HG03064 (cell line): ENCODE measurements around the gene RAB6B.
A peak's percentile ranks its signal among the peaks of the same experiment; 100 is the strongest.

Experiments
- ATAC-seq: cut with Tn5 transposase; IDR thresholded peaks from one replicate; pipeline ENCODE4 v1.9.1; 2021; ENCODE audit warnings: low read depth; ENCODE audit not compliant: unreplicated experiment

The RAB6B gene

DNA sequence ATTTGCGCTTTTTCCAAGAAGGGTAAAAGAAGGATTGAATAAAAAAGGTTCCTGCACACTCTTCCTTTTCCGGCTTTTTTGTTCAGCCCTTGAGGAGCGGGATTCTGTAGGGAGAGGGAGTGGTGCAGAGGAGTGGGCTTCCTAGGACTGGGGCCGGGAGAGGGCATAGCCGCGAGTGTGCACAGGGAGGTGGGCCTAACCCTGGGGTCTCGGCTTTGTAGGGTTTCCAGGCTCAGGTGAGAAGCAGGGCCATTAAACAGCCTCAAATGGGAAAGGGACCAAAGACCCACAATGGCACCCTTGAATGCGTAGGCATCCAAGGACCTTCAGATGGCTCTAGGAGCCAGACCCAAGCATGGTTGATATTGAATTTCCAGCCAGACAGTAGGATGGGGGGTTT is 35.4 kb upstream of the RAB6B start:
- no peak for ATAC-seq

DNA sequence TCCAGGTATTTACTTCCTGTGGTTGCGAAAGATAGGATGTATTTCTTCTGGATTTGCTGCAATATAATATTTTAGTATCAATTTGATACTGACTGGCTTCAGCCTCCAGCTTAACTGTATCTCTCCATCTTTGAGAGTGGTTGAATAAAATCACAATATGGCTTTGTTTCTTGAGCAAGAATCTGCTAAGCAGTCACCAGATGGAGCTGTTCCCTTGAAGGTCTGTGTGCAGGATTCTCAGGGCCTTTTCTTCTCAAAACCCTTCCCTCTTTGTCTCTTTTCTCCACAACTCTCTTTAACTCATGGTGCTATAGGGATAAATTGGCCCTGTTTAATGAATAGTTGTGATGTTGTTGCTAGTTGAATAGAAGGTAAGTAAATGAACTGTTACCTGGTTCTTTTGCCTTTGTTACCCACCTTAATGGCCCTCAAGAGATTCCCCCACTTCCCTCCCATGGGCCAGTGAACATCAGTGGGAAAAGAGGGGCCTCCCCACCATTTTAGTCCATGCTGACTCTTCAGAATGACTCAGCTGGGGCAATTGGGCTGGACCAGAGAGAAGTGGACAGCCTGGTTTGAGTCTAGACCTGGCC is 34.8 kb upstream of the RAB6B start:
- no peak for ATAC-seq

DNA sequence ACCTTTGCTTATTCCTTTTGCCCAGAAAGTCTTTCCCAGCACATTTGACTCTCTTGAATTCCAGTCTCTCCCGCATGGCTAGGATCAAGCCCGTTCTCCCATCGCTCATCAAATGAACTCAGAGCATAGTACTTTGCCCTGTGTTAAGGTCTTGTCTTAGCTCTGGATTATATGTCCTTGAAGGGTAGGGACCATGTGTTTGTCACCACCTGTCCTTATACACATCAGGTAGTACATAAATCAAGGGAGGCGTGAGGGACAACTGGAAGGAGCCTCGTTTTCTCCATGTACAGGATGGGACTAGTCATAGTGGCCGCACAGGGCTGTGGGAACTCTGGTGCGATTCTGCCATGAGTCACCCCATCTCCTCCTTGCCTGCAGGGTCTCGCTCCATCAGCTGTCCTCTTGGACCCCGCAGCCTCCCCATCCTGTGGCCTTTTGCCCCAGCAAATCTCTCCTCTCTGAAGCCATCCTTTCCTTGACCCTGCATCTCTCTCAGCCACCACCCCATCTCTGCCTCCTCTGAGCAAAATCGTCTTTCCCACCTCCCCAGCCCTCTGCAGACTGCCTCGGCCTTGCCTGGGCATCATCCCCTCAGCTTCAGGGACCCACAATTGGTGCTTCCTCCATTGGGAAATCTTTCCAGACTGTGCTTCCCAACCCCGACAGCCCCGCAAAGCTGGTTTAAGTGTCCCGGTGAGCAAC is 33.4 kb upstream of the RAB6B start:
- no peak for ATAC-seq

DNA sequence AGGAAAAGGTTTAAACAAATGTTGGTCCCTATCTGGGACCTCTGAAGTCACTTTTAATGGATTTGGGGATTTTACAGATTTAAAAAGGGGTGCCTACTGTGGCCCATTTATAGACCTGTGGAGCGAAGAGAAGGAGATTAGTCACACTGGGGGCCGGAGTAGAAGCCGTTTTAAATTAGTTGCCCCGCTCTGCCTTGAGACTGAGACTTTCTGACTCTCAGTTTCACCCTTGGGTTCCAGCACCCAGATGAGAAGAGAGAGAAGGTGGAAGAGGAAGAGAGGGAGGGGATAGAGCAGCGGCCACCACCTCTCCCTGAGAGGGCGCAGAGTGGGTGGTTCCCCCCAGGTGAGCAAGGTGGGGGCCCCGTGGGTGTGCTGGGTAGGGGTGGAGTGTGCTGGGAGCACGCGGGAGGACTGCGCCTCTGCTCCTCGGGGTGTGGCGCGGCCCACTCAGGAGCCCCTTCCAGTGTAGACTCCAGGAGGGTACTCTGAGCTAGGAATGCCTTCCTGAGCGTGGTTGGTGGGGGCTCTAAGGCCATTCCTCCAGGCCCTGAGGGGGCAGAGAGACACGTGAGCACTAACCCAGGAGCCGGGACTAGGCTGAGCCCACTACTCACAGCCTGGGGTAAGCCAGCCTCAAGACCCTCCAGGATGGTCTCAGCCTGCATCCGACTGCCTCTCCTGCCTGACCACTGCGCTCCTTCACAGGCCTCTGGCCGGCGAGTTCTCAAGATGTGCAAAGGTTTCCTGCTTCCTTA is 32.6 kb upstream of the RAB6B start:
- no peak for ATAC-seq

GRCh38 chr3:133927540-133928066 is 31.9 kb upstream of the RAB6B start:
- ATAC-seq, result peak; percentile 50

DNA sequence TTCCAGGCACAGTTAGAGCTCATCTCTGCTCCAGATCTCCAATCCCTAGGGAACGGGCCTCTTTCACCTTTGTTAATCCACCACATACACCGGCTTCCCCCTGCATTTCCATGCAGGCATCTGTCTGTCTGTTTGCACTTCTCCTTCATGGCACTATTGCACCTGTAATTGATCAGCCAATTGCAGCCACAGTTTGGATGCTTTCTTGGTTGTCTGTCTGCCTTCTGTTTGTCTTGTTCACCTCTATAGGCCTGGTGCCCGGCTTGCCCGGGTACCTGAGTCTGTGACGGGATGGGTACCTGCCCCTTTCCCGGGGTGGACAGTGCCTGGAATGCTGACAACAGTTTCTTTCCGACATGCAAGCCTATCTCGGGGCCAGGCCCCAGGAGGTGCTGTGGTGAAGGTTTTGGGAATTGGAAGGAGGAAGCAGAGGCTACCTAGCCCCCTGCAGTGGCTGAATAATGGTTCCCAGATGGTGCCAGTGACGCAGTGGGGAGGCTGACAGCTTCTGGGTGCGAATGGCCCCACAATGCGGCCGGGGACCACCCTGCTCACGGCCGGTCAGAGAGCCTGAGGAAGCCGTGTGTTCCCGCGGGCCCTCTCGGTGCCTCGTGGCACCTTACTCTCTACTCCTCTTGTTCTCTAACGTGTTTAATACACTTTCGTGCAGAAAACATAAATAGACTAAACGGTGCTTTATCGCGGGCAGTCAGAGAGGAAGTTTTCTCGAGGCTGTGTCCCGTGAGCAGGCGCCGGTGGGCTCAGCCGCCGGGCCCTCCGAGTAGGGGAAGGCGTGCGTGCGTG is 31.3 kb upstream of the RAB6B start:
- ATAC-seq, result peak; percentile 23

GRCh38 chr3:133925960-133926735 is 30.5 kb upstream of the RAB6B start:
- ATAC-seq, result no peak

DNA sequence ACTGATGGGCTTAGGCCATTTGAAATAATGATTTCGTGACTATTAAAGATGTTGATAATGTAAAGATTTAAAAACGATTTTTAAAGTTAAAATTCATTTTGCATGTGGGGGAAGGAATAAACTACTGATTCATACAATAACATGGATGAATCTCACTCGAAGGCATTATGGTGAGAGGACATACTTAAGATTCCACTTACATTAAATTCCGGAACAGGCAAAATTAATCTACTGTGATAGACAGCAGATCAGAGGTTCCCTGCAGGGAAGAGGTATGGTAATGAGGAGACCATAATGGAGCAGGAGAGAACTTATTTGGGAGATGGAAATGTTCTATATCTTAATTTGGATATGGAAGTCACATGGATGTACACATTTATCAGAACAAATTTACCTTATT is 28.4 kb upstream of the RAB6B start:
- ATAC-seq, result no peak

DNA sequence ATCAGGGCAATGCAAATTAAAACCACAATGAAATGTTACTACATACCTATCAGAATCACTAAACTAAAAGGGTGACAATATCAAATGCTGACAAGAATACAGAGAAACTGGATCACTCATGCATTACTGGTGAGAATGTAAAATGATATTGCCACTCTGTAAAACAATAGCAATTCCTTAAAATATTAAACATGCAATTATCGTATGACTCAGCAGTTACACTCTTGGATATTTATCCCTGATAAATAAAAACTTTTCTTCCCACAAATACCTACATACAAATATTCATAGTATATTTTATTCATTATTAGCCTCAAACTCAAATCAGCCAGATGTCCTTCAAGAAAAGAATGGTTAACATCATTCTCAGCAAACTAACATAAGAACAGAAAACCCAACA is 25.9 kb upstream of the RAB6B start:
- ATAC-seq, result no peak

DNA sequence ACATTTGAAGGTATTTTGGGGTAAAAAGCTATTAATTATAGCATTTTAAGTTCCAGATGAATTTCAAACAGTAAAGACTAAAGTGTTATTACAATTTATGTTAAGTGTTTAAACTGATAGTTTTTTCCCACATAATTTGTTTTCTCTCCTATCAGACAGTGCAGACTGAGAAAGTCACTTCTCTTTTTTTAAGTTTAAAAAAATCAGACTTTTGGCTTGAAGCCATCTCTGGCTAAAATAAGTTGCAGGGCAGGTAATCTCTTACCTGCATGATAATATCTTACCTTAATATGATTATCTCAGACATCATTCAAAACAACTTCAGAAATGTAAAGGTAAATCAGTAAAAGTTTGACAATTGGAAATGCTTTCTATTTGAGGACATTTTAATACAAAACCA is 21.5 kb upstream of the RAB6B start:
- ATAC-seq, result no peak

GRCh38 chr3:133915685-133916658 is 20.3 kb upstream of the RAB6B start:
- no peak for ATAC-seq

- ATAC-seq, result no peak
Measured at GRCh38 chr3:133914839-133915600, 19.3 kb upstream of the RAB6B start.

- no peak for ATAC-seq
Measured at GRCh38 chr3:133910422-133910821, 14.7 kb upstream of the RAB6B start.

DNA sequence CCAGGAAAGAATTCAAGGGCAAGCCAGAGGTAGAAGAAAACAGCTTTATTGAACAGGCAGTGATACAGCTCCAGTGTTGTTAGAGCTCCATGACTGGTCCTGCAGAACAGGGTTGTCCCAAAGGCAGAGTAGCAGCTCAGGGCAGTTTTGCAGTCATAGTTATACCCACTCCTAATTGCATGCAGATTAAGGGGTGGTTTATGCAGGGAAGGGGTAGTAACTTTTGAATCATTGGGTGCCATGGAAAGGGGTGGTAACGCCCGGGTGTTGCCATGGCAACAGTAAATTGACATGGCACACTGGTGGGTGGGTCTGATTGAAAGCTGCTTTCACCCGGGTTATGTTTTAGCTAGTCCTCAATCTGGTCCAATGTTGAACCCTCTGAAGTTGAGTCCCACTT is 9.7 kb upstream of the RAB6B start:
- ATAC-seq, result no peak

- no peak for ATAC-seq
Measured at GRCh38 chr3:133901847-133902246, 6.2 kb upstream of the RAB6B start.

GRCh38 chr3:133901083-133901482 is 5.4 kb upstream of the RAB6B start:
- ATAC-seq, result no peak

DNA sequence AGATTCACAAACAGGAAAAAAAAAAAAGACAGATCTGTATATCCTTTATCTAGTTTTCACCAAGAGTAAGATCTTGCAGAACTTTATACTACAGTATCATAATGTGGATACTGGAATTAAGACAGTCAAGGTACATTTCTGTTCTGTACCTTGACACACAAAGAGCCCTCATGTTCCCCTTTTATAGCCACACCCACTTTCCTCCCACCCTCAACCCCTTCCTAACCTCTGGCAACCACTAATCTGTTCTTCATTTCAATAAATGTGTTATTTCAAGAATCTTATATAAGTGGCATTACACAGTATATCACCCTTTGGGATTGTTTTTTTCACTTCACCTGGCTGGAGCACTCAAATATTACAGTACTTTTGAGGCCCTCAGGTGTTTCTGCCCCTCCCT is 3.6 kb upstream of the RAB6B start:
- ATAC-seq, result no peak

GRCh38 chr3:133897547-133897946 is 1.9 kb upstream of the RAB6B start:
- no peak for ATAC-seq
